Measurements from ENCODE around the gene TNS3. TPM values are rescaled to one million over a fixed set of nuclear protein-coding genes. Genes with fewer than 3 reads are reported as not detected.
A peak's percentile ranks its signal among the peaks of the same experiment; 100 is the strongest.

The TNS3 gene
- total RNA-seq, 1 experiment from 2014 or later = 533 TPM

- Histone ChIP-seq H3K4me1 (ENCODE audit: control insufficient read depth, insufficient read depth, low read length) (peaks cover 87% of the 10 kb centered on the region), H3K27ac (ENCODE audit: low read length) (peak overlapping the region; percentile 99), H3K9me3 (ENCODE audit: control insufficient read depth, insufficient read depth, low read depth, low read length) (no peaks in the 10 kb centered on the region), H3K36me3 (ENCODE audit: control insufficient read depth, insufficient read depth, low read length) (no peaks in the 10 kb centered on the region; the same call in 1 of the 2 replicates), H3K27me3 (ENCODE audit: control insufficient read depth, insufficient read depth, low read length) (no peaks in the 10 kb centered on the region), H3K4me3 (ENCODE audit: low read depth in 2 of 2, low read length in 2 of 2) (peak overlapping the region; percentile 42 to 66)
- in situ Hi-C loops (cut with HindIII; ENCODE audit: low pct_unique_long_range_greater_than_20kb, low sequenced_read_pairs) = no loop called here
- CTCF ChIA-PET = interaction anchor here (0.5 kb wide), 1 partner anchor 53 kb away, joined by 4 read pairs; no protein-coding TSS in a partner anchor
- BruUV-seq (replicated peaks) = no TSS peak
- intact Hi-C loops (cut with micrococcal nuclease; ENCODE audit: unreplicated experiment) = loop anchor here (5.0 kb wide), 1 partner anchor 35 kb away; no protein-coding TSS in a partner anchor
- POLR2A ChIA-PET = interaction anchor here (0.5 to 0.9 kb wide), 3 partner anchors 25 to 430 kb away, joined by 3 to 11 read pairs (median 3); no protein-coding TSS in a partner anchor
- DNase-seq (ENCODE audit: low read depth, low spot score) = no peak
- peak in 1 of 2 experiments; percentile 71; a peak in 1 of 4 replicates for TF ChIP-seq REST (IDR thresholded peaks at IDR 0.05; ENCODE audit: insufficient read depth in 1 of 2, low read depth in 2 of 2, low read length in 1 of 2)
- no peak for TF ChIP-seq CTCF (IDR thresholded peaks at IDR 0.05)
- ATAC-seq = peak; percentile 22
These were observed 45.0 kb downstream of the TNS3 start for GRCh38 chr7:47536661-47537611.

GRCh38 chr7:47535704-47536628, 45.9 kb downstream of the TNS3 start:
- Histone ChIP-seq H3K4me3 (ENCODE audit: low read depth in 2 of 2, low read length in 2 of 2) (peak overlapping the region; percentile 42 to 66), H3K27me3 (ENCODE audit: control insufficient read depth, insufficient read depth, low read length) (no peaks in the 10 kb centered on the region), H3K9me3 (ENCODE audit: control insufficient read depth, insufficient read depth, low read depth, low read length) (no peaks in the 10 kb centered on the region), H3K4me1 (ENCODE audit: control insufficient read depth, insufficient read depth, low read length) (peaks cover 85% of the 10 kb centered on the region), H3K27ac (ENCODE audit: low read length) (peak overlapping the region; percentile 99), H3K36me3 (ENCODE audit: control insufficient read depth, insufficient read depth, low read length) (no peaks in the 10 kb centered on the region; the same call in 1 of the 2 replicates)
- CTCF ChIA-PET = interaction anchor here (0.5 kb wide), 1 partner anchor 54 kb away, joined by 4 read pairs; no protein-coding TSS in a partner anchor
- DNase-seq (ENCODE audit: low read depth, low spot score) = no peak
- POLR2A ChIA-PET = interaction anchor here (0.6 to 1.0 kb wide), 2 partner anchors 26 to 251 kb away, joined by 3 to 11 read pairs; no protein-coding TSS in a partner anchor
- BruUV-seq (replicated peaks) = no TSS peak
- intact Hi-C loops (cut with micrococcal nuclease; ENCODE audit: unreplicated experiment) = loop anchor here (5.0 kb wide), 1 partner anchor 36 kb away; no protein-coding TSS in a partner anchor
- ATAC-seq = 0 out of 2 replicates have a peak, but pooled peaks have one; percentile 2
- in situ Hi-C loops (cut with HindIII; ENCODE audit: low pct_unique_long_range_greater_than_20kb, low sequenced_read_pairs) = no loop called here
- peak; percentile 34; the same call in 1 of the 2 replicates for TF ChIP-seq POLR2AphosphoS5 (IDR thresholded peaks at IDR 0.05; ENCODE audit: low read depth, low read length)
- TF ChIP-seq CTCF (IDR thresholded peaks at IDR 0.05) = no peak
- peak in 1 of 2 experiments; percentile 40; a peak in 1 of 4 replicates for TF ChIP-seq REST (IDR thresholded peaks at IDR 0.05; ENCODE audit: insufficient read depth in 1 of 2, low read depth in 2 of 2, low read length in 1 of 2)
